HG03175 (cell line): ENCODE results near the gene LONP2.
"Not testable (repeated sequence)": the region's sequence is repeated elsewhere in the genome, so short reads cannot be mapped to it uniquely, and the experiment has no call there.

Source experiments
- ATAC-seq: cut with Tn5 transposase; IDR thresholded peaks from one replicate; pipeline ENCODE4 v1.9.1; 2021; ENCODE audit warnings: mild to moderate bottlenecking, moderate library complexity; ENCODE audit not compliant: unreplicated experiment

Gene LONP2

GRCh38 chr16:48330189-48330840 is 86.2 kb downstream of the LONP2 start:
- no peak for ATAC-seq

- ATAC-seq: no peak
Observed at GRCh38 chr16:48330841-48331192, 86.7 kb downstream of the LONP2 start.

DNA sequence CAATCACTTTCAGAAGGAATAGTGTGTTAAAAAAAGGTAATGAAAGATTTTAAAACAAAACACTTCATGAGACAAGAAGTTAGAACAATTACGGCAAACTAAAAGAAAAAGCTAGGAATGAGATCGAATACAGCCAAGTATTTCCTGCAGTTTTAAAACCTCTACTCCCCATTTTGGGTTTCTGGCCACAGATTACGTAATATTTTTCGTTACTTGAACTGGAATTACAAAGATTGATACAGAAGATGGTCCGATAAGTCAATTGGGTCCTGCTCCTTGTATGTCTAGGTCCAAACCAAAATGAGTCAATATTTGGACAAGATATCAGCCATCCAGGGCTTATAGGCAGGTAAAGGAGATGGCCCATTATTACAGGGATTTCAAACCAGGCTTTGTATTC is 88.9 kb downstream of the LONP2 start:
- no peak for ATAC-seq

DNA sequence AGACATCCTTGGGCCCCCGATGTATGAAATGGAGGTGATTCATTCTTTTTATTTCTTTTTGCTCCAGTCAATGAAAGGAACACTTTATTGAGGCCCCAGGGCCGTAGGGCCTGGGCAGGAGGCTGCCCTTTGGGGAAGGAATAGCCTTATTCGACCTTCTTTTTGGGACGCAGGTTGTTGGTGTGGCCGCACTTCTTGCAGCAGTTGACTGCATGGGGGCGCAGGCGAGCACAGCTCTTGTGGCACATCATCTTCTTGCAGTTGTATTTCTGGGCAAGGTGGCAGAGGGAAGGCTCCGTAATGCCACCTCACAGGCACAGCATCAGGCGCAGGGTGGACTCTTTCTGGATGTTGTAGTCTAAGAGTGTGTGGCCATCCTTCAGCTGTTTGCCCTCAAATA is 90.2 kb downstream of the LONP2 start:
- ATAC-seq: no peak

DNA sequence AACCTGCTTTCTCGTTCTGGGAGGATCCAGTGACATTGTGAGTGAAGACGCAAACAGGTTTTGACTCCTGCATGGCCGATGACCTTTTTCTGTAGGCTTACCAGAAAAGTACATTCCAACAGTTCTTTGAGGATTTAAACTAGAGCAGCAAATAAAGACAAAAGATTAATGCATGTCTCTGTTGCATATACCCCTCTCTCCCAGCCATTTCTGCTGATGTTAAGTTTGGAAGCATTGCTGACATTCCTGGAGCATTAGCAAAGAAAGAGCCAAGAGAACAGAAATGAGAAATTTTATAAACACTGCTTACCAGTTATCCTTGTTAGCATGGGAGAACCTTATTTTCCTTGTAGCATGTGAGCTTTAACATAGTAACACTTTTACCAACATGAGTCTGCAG is 91.9 kb downstream of the LONP2 start:
- ATAC-seq: no peak

DNA sequence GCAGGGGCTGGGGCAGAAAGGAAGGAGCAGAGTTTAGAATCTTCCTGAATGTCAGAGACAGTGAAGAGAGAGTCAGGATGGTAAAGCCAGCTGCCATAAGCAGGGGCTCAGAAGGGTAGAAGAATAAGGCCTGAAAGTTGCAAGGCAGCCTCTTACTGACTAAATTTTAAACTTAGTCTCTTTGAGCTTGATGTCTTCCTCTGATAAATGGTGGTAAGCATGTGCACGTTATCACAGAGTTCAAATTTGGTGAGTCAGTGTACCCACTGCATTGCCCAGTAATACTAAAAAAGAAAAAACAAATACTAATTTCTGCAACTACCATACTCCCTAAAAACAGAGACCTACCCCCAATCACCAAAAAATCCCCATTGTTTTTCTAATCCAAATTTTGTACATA is 96.0 kb downstream of the LONP2 start:
- no peak for ATAC-seq

- ATAC-seq: no peak
Observed at GRCh38 chr16:48342591-48342990, 98.5 kb downstream of the LONP2 start.

- no peak for ATAC-seq
Observed at GRCh38 chr16:48347191-48347865, 103.2 kb downstream of the LONP2 start.

DNA sequence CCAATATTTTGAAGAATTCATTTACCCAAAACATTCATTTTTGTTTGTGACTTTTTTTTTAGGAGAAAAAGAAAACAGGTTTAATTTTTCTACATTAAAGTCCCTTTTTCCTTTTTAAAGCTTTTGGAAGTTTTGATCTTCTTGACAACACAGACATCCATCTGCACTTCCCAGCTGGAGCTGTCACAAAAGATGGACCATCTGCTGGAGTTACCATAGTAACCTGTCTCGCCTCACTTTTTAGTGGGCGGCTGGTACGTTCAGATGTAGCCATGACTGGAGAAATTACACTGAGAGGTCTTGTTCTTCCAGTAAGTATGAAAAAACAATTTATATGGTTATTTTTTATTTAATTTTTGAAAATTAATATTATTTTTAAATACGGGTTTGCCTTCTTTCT is 103.9 kb downstream of the LONP2 start:
- no peak for ATAC-seq

DNA sequence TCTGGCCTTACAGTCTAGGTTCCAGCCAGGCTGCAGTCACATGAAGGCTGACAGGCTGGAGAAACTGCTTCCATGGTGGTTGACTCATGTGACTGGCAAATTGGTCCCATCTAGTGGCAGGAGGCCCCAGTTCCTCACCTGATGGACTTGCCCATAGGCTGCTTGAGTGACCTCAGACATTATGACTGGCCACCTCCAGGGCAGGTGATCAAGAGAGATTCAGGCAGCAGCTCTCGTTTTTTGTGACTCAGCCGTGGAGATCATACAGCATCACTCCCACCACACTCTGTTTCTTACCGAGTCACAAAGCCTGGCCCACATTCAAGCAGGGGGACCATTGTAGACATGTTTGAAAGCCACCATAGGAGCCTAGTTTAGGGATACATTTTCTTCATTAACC is 106.6 kb downstream of the LONP2 start:
- no peak for ATAC-seq

GRCh38 chr16:48352648-48353390 is 108.7 kb downstream of the LONP2 start:
- no peak for ATAC-seq

DNA sequence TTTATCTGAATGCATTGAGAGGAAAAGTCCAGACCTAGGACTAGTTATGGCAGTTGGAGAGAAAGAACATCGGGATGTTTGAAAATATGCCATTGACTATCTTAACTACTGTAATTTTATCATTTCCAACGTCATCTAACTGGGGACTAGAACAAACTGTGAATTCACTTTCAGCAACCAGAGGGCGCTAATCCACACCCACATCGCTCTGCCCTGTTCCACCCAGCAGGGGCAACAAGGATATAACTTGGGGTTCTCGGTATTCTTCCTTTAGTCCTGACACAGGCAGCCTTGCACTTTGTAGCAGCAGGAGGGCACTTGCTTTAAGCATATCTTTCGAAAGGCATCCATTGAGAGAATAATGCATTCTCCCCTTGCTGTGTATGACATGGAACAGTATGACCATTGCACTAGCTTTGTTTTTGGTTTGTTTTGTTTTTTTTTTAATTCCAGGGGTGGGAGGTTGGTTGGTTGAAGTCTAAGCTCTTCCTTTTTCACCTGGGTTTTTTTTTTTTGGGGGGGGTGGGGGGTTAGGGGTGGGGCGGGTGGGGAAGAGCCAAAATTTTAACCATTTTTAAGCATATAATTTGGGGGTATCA is 109.6 kb downstream of the LONP2 start:
- ATAC-seq: peak; percentile 91

- ATAC-seq: not testable (repeated sequence)
Observed at GRCh38 chr16:48354385-48354784, 110.3 kb downstream of the LONP2 start.

DNA sequence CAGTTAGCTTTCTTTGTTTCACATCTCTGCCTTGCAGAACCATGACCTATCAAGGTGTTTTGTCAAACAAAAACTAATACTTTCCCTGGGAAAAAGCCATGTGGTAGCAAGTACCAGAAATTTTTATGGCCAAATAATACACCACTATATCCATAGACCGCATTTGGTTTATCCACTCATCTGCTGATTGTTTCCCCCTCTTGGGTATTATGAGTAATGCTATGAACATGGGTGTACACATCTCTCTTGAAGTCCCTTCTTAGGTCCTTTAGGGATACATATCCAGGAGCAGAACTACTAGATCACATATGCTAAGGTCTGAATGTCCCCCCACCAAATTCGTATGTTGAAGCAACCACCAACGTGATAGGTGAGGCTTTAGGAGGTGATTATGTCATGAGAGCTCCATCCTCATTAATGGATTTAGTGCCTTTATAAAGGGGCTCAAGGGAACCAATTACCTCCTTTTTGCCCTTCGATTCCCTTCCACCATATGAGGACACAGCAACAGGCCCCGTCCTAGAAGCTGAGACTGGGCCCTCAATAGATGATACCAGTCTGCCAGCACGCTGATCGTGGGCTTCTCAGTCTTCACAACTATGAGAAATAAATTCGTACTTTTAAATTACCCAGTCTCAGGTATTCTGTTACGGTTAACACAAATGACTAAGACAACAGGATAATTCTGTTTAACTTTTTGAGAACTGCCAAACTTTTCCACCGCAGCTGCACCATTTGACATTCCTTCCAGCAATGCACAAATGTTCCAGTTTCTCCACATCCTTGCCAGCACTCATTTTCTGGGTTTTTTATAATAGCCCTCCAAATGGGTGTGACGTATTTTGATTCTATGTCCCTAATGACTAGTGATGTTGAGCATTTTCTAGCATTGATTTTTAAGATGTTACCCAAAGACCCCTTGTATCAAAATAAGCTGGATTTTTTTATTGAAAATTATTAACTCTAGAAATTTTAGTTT is 111.1 kb downstream of the LONP2 start:
- no peak for ATAC-seq

DNA sequence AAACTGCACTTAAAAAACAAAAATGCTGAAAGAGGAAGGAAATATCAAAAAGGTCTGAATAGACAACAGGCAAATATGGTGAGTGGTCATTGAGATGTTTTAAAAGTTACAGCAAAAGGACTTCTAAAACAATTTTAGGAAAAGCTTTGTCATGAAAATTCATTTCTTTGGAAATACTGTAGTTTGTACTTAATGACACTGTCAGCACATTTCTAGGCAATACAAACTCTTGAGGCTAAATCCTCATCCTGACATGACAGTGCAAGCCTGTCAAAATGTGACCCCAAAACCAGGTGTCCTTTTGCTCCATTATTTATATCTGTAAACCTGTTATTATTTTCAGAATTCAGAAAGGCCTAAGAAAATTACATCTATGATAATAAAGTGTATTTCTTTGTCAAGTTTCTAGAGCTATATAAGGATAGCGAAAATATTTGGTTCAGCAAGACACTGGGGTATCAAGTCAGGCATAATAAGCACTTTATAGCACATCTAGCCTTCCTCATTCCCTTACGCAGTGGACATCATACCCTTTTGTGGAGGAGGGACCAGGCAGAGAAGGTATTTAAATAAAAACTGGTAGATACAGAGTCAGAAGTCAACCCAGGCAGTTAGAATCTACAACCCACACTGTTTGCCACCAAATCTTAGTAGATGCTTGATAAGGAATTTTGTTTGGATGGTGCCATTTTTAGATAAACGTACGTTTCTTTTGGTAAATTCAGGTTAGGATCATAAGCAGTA is 112.7 kb downstream of the LONP2 start:
- ATAC-seq: no peak

DNA sequence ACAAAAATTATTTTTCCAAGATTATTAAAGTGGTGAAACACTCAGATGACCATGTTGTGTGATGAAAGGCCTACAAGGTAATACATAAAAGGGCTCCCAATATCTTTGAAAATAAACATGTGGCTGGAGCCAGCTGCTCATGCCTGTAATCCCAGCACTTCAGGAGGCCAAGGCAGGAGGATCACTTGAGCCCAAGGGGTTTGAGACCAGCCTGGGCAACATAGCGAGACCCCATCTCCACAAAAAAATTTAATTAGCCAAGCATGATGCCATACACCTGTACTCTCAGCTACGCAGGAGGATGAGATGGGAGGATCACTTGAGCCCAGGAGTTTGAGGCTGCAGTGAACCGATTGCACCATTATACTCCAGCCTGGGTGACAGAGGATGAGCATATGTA is 114.3 kb downstream of the LONP2 start:
- ATAC-seq: no peak

GRCh38 chr16:48359983-48360382 is 115.9 kb downstream of the LONP2 start:
- no peak for ATAC-seq

DNA sequence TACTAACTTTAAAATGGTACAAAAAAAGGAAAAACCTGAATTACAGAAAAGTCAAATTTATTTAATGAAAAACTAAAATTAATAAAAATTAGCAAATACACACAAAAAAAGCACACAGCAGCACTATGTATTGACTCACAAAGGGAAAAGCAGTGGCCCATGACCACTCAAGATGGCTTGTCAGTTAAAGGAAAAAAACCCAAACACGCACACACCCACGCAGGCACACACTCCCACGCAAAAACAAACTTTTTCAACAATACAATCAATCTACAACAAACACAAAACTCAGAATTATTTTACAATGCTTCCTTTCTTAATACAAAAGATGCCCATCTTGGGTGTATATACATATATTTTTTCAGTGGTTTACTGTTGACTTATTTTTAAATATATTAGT is 116.9 kb downstream of the LONP2 start:
- ATAC-seq: no peak

DNA sequence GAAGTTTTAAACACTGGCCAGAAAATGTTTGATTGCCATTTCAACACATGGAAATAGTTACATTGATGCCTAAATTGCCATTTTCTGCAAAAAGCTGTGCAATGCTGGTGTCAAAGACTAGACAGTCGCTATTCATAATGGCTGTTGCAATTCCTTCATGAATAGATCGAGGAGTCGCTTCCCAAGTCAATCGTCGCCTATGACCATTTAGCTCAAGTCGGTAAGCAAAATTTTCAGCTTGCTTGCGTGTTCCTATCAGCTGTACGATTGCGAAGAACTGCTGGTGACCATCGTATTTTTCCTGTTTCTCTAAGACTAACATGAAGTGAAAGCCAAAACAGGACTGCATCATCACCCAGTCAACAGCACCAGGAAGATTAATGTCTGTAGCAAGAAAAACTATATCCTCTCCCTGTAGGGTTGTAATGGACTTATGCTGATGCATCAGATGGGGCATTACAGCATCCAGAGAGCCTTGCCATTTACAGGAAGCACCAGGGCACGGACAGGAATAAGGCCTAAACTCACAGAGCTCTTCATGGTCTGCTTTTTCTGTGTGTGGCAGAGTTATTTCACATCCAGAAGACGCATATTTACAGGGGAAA is 117.5 kb downstream of the LONP2 start:
- ATAC-seq: no peak
